Gastroesophageal sphincter (tissue), 4 donors: ENCODE measurements around the gene AFMID. TPM values are rescaled to one million over a fixed set of nuclear protein-coding genes. Genes with fewer than 3 reads are reported as not detected.

Source experiments
- ATAC-seq: fragments of 150-250 bp; one replicate; pipeline ENCODE4 v1.9.1; 2016; ENCODE audit warnings: mild to moderate bottlenecking, moderate library complexity
- H3K27ac ChIP-seq, 4 donors: fragments of 200-600 bp; sonication (generic) in 3 of 4; 1 replicate in 3 of 4; 2 replicates in 1 of 4; pipeline ENCODE4 v1.5.1; 2016 to 2019
- H3K27me3 ChIP-seq: fragments of 200-600 bp; sonication (generic); one replicate; pipeline ENCODE4 v1.5.1; 2019
- H3K36me3 ChIP-seq, 2 donors: fragments of 200-600 bp; sonication (generic); one replicate each; pipeline ENCODE4 v1.5.1; 2019; ENCODE audit warnings: control low read depth in 1 of 2
- H3K4me1 ChIP-seq, 3 donors: fragments of 200-600 bp; sonication (generic); 1 replicate in 2 of 3; 2 replicates in 1 of 3; pipeline ENCODE4 v1.5.1; 2016 to 2019; ENCODE audit warnings: control low read depth in 2 of 3
- H3K4me3 ChIP-seq, 2 donors: fragments of 200-600 bp; sonication (generic); one replicate each; pipeline ENCODE4 v1.5.1; 2019; ENCODE audit warnings: mild to moderate bottlenecking in 1 of 2, moderate library complexity in 1 of 2
- H3K9me3 ChIP-seq, 3 donors: fragments of 200-600 bp; sonication (generic); one replicate each; pipeline ENCODE4 v1.5.1; 2017 to 2019; ENCODE audit warnings: control low read depth in 2 of 3
- EP300 ChIP-seq: sonication (generic); formaldehyde crosslinking; IDR thresholded peaks from one replicate; pipeline ENCODE4 v1.6.1; 2017; ENCODE audit warnings: antibody characterized with exemption, mild to moderate bottlenecking
- POLR2A ChIP-seq, 2 donors: fragments of 450-650 bp; IDR thresholded peaks; one replicate each; pipeline ENCODE4 v1.6.1; 2017; ENCODE audit warnings: antibody characterized with exemption in 2 of 2, mild to moderate bottlenecking in 2 of 2, moderate library complexity in 1 of 2
- POLR2AphosphoS5 ChIP-seq: sonication (generic); formaldehyde crosslinking; IDR thresholded peaks from one replicate; pipeline ENCODE4 v1.6.1; 2017; ENCODE audit warnings: antibody characterized with exemption
- WGBS, 2 donors: methylation state at CpG; one replicate each; pipeline ENCODE4 v1.1.5; 2018; ENCODE audit warnings: low coverage in 1 of 2; 5-methylcytosine and 5-hydroxymethylcytosine counted together
- total RNA-seq, 4 donors: library from RNA; depleted of rRNA; stranded (reverse); fragments of >200 nt; gene quantifications; one replicate each; pipeline ENCODE4 v1.1.0, GENCODE V29; 2016
- TF ChIP-seq, protein P1 (sequence below), 4 experiments: fragments of 200-600 bp in 2 of 4; fragments of 450-650 bp in 2 of 4; sonication (generic) in 1 of 4; IDR thresholded peaks; one replicate each; pipeline ENCODE4 v1.5.1; 2017 to 2019; ENCODE audit warnings: antibody characterized with exemption in 4 of 4, mild to moderate bottlenecking in 2 of 4, moderate library complexity in 2 of 4

Gene AFMID
- total RNA-seq, 4 donors from 2014 or later: 14.9 to 43.9 (median 31.6) TPM

DNA sequence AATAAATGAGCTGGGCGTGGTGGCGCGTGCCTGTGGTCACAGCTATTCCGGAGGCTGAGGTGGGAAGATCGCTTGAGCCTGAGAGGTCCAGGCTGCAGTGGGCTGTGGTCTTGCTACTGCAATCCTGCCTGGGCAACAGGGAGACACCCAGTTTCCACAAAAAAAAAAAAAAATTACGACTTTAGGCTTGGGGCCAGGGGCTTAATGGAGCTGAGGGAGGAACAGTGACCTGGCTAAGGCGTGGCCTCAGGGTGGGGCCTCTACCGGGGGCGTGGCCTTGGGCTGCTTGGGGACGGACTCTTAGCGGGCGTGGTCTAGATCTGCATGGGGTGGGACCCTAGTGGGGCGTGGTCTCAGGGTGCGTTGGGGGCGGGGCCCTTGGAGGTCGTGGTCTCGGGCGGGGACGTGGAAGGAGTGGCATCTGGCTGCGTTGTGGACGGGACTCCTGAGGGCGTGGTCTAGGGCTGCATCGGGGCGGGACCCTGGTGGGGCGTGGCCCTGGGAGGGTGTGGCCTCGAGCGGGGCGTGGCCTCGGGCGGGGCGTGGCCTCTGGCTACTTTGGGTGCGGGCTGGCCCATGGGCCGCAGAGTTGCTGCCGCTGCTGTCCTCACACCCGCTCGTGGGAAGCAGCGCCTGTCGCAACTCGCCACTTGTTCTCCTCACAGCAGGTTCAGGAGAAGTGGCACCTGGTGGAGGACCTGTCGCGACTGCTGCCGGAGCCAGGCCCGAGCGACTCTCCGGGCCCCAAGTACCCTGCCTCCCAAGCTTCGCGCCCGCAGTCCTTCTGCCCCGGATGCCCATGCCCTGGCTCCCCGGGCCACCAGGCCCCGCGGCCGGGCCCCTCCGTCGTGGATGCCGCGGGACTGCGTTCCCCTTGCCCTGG lies 46.8 kb upstream of the AFMID start:
- TF ChIP-seq, protein P1, sequence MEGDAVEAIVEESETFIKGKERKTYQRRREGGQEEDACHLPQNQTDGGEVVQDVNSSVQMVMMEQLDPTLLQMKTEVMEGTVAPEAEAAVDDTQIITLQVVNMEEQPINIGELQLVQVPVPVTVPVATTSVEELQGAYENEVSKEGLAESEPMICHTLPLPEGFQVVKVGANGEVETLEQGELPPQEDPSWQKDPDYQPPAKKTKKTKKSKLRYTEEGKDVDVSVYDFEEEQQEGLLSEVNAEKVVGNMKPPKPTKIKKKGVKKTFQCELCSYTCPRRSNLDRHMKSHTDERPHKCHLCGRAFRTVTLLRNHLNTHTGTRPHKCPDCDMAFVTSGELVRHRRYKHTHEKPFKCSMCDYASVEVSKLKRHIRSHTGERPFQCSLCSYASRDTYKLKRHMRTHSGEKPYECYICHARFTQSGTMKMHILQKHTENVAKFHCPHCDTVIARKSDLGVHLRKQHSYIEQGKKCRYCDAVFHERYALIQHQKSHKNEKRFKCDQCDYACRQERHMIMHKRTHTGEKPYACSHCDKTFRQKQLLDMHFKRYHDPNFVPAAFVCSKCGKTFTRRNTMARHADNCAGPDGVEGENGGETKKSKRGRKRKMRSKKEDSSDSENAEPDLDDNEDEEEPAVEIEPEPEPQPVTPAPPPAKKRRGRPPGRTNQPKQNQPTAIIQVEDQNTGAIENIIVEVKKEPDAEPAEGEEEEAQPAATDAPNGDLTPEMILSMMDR (IDR thresholded peaks at IDR 0.05): no peak
- peak; percentile 9 to 17 for TF ChIP-seq POLR2A (IDR thresholded peaks at IDR 0.05)
- H3K27me3 ChIP-seq: no peaks in the 10 kb centered on the region
- peak overlapping the region in 1 of 2 donors; percentile 19 for H3K4me3 ChIP-seq
- no peaks in the 10 kb centered on the region for H3K36me3 ChIP-seq
- peaks cover 0 to 48% (median 20%) of the 10 kb centered on the region in 3 donors for H3K4me1 ChIP-seq
- 30 to 45% methylated on average over 2 to 8 of the region's 58 CpGs for WGBS, 2 donors
- peak; percentile 76 for ATAC-seq
- no peaks in the 10 kb centered on the region for H3K9me3 ChIP-seq
- H3K27ac ChIP-seq: peak overlapping the region in 2 of 4 donors; percentile 18 to 56

DNA sequence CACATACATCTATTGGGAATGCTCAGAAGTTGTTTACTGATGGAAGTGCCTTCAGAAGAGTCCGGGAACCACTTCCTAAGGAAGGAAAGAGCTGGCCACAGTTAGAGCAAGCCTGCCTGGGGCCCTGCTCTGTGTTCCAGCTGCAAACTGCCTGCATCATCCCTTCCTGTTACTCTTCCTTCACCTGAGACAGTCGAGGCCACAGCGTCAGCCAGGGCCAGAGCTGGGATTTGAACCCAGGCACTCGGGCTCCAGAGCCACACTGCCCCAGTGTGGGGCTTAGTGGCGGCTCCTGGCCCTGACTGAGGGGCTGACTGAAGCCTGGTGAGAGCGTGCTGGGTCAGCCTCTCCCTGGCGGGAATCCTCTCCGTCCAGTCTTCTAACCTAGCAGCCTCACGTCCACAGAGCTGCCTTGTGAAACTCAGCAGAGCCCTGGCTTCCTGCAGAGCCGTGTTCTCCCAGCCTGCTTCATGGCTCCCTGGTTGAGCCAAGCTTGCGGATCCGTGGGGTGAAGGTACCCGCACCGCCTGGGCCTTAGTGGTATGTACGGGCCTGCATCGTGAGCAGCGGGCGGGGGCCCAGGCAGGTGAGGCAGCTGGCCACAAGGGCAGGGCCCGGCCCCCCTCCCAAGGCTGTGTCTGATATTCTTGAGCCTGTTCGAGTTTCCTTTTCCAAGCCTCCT lies 45.6 kb upstream of the AFMID start:
- no peaks in the 10 kb centered on the region for H3K27me3 ChIP-seq
- WGBS, 2 donors: 60% methylated on average over 2 of the region's 20 CpGs; no CpG with 5 or more reads in 1 of the 2 donors
- ATAC-seq: no peak
- peak overlapping the region in 1 of 4 donors; percentile 12 for H3K27ac ChIP-seq
- no peak for TF ChIP-seq POLR2AphosphoS5
- TF ChIP-seq EP300: no peak
- no peak for TF ChIP-seq POLR2A (IDR thresholded peaks at IDR 0.05)
- TF ChIP-seq, protein P1 (IDR thresholded peaks at IDR 0.05): no peak
- no peaks in the 10 kb centered on the region for H3K36me3 ChIP-seq
- no peak overlapping the region for H3K4me3 ChIP-seq
- peaks cover 0 to 59% (median 22%) of the 10 kb centered on the region in 3 donors for H3K4me1 ChIP-seq
- H3K9me3 ChIP-seq: no peaks in the 10 kb centered on the region

DNA sequence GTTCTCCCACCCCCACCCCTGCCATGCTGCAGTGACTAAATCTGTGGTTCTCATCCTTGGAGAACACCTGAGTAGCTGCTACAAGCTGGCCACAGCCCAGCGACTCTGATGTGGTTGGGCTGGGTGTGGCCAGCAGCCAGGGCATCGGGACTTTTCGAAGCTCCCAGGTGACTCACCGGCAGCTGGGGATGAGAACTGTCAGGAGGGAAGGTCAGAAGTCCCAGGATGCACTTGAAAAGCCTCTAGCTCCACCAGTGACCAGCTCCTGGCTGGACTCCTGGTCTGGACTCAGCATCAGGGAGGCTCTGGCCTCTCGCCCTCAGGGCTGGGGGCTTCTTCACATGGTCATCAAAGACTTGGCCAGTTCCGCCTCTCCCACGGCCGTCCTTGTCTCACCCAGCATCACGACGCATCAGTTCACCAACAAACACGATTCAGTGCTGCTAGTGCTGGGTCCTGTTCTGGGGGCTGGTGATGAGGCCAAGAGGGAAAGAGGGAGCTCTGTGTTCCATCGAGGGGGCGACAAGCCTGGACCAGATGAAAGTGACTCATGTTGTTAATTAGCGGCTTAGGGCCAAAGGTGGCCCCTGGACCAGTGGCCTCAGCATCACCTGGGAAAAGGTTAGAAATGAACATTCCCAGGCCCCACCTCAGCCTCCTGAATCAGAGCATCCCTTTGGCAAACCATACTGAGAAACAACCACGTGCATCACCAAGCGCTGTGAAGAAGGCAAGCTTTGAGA lies 44.9 kb upstream of the AFMID start:
- Histone ChIP-seq H3K4me3 (no peak overlapping the region), H3K27me3 (no peaks in the 10 kb centered on the region), H3K4me1 (peaks cover 0 to 60% (median 22%) of the 10 kb centered on the region in 3 donors), H3K9me3 (no peaks in the 10 kb centered on the region), H3K36me3 (no peaks in the 10 kb centered on the region), H3K27ac (no peak overlapping the region)
- WGBS, 2 donors: 20 to 60% methylated on average over 1 to 2 of the region's 16 CpGs
- no peak for TF ChIP-seq POLR2A (IDR thresholded peaks at IDR 0.05)
- TF ChIP-seq, protein P1 (IDR thresholded peaks at IDR 0.05): no peak
- TF ChIP-seq EP300: no peak
- TF ChIP-seq POLR2AphosphoS5: no peak
- ATAC-seq: no peak

DNA sequence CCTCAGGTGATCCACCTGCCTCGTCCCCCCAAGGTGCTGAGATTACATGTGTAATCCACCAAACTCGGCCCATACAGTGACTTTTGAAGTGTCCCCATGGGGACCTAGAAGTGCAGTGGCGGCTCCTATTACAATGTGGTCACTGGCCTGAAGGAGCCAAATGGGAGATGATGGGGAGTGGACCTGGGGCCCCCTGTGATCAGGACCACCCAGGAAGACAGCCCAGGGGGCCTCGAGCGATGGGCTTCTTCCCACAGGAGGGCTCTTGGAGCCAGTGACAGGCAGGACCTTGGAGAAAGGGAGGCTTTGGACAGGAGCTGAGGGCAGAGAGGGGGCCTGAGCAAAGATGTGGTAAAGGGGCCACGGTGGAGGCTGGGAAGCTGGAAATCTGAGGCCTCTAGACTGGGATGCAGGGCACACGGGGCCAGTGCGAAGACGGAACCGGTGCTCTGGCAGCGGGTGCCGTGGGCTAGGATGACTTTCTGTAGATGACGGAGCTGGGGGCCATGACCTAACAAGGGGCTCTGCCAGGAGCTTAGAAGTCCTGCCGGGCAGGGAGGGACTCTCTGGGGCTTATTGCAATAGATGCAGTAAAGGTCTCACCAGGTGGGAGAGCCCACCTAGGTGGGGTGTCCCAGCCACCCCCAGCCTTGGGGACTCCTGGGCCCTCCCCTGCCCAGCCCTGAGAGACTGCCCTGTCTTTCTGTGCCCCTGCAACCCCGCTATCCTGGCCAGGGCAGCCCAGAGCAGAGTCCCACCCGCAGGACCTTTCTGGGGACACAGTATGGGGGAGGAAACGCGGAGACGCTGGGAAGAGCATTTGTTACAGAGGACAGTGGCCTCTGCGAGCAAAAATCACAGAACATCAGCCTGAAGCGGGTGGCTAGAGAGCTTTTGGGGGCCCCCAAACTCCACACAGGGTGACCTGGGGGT lies 43.7 kb upstream of the AFMID start:
- H3K4me1 ChIP-seq: peaks cover 0 to 60% (median 22%) of the 10 kb centered on the region in 3 donors
- H3K36me3 ChIP-seq: no peaks in the 10 kb centered on the region
- TF ChIP-seq POLR2AphosphoS5: no peak
- TF ChIP-seq POLR2A (IDR thresholded peaks at IDR 0.05): no peak
- TF ChIP-seq, protein P1 (IDR thresholded peaks at IDR 0.05): no peak
- no peak for TF ChIP-seq EP300
- no peaks in the 10 kb centered on the region for H3K9me3 ChIP-seq
- ATAC-seq: no peak
- WGBS, 2 donors: 93% methylated on average over 5 of the region's 21 CpGs; no CpG with 5 or more reads in 1 of the 2 donors
- H3K4me3 ChIP-seq: no peak overlapping the region
- H3K27ac ChIP-seq: peak overlapping the region in 3 of 4 donors; percentile 65 to 67 (median 66)
- H3K27me3 ChIP-seq: no peaks in the 10 kb centered on the region
